ENCODE measurements around the gene ARMH4. TPM values are rescaled to one million over a fixed set of nuclear protein-coding genes. Genes with fewer than 3 reads are reported as not detected.

Gene ARMH4
- polyA plus RNA-seq, 1 donor from 2014 or later = 14.1 TPM

DNA sequence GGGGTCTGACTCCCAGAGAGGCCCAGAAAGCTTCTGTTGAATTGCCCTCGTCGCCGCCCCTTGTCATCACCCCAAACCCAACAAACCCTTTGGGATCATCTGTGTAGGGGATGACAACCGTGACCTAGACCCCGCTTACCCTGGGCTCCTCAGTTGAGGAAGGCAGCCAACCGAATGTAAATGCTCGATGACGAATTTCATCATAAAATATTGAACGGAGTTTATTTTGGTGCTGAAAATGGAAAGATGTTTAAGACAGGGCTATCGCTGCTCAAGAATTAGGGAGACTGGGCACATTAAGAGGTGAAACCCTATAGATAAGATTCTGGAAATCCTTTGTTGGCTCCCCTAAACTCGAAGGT is 48.4 kb upstream of the ARMH4 start (continued):
- TF ChIP-seq TAF1 (IDR thresholded peaks at IDR 0.05; ENCODE audit: low read depth) (peak; percentile 48), EZH2 (IDR thresholded peaks at IDR 0.05; ENCODE audit: borderline replicate concordance, insufficient read depth, low read length, poor library complexity, severe bottlenecking) (no peak)

DNA sequence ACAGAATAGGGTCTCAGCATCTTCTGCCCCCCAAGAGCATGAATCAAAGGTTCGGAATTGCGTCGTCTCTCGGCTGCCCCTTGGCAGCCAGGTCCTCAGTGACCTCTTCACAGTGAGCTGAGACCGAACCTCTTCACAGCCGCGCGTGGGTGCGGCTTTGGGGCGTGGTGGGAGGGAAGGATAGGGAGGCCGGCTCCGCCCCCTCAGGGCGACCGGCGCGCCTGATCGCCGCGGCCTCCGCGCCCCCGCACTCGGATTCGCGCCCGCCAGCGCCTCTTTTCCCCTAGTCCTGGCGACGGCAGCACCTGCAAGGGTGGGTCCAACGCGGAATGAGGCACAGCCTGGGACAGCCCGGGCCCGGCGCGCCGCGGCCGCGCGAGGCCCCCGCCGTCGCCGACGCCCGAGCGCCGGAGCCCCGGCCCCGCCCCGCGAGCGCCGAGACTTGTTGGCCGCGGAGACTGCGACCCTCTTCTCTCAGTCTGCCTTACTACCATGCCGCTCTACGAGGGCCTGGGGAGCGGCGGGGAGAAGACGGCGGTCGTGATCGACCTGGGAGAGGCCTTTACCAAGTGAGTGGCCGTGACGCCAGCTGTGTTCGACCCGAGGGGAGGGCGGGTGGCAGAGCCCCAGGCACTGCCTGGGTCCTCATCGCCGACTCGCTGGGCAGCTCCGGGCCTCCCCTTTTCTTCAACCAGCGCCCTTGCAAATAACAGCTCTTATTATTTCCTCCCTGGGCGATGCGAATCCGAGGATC is 47.9 kb upstream of the ARMH4 start, which contains the start of gene ACTR10:
Gene ACTR10, plus strand, starts transcription at position 424 of the 754 bp plus-strand sequence. Its CDS starts 69 bp downstream, at position 493.
- Histone ChIP-seq H3K9ac (ENCODE audit: low read length) (peak within 1 kb of the TSS; percentile 84), H3K9me2 (ENCODE audit: insufficient read depth, low read length) (no peaks in the 10 kb centered on the region), H3K4me3 (ENCODE audit: low read length) (peak within 1 kb of the TSS; percentile 69), H3K27me3 (ENCODE audit: insufficient read depth, low read depth, low read length) (no peaks in the 10 kb centered on the region), H3F3A (ENCODE audit: insufficient read depth, low read length, poor library complexity, severe bottlenecking) (no peaks in the 10 kb centered on the region), H4K20me1 (ENCODE audit: insufficient read depth) (no peaks in the 10 kb centered on the region), H3K27ac (ENCODE audit: low read length) (peak within 1 kb of the TSS; percentile 82), H3K4me2 (ENCODE audit: low read length) (peak within 1 kb of the TSS; percentile 75), H3K79me2 (replicated peaks; ENCODE audit: insufficient read depth, low read length) (peaks cover 24% of the 10 kb centered on the region), H2AFZ (ENCODE audit: low read depth, low read length) (peak within 1 kb of the TSS; percentile 83), H3K36me3 (ENCODE audit: insufficient read depth, low read length) (no peaks in the 10 kb centered on the region), H3K9me3 (ENCODE audit: low read length) (no peaks in the 10 kb centered on the region)
- TF ChIP-seq RAD21 (conservative IDR thresholded peaks at IDR 0.05) = no peak
- TF ChIP-seq, protein P1, sequence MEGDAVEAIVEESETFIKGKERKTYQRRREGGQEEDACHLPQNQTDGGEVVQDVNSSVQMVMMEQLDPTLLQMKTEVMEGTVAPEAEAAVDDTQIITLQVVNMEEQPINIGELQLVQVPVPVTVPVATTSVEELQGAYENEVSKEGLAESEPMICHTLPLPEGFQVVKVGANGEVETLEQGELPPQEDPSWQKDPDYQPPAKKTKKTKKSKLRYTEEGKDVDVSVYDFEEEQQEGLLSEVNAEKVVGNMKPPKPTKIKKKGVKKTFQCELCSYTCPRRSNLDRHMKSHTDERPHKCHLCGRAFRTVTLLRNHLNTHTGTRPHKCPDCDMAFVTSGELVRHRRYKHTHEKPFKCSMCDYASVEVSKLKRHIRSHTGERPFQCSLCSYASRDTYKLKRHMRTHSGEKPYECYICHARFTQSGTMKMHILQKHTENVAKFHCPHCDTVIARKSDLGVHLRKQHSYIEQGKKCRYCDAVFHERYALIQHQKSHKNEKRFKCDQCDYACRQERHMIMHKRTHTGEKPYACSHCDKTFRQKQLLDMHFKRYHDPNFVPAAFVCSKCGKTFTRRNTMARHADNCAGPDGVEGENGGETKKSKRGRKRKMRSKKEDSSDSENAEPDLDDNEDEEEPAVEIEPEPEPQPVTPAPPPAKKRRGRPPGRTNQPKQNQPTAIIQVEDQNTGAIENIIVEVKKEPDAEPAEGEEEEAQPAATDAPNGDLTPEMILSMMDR (IDR thresholded peaks at IDR 0.05; ENCODE audit: poor library complexity, severe bottlenecking) = peak; percentile 21
- TF ChIP-seq, protein P2, sequence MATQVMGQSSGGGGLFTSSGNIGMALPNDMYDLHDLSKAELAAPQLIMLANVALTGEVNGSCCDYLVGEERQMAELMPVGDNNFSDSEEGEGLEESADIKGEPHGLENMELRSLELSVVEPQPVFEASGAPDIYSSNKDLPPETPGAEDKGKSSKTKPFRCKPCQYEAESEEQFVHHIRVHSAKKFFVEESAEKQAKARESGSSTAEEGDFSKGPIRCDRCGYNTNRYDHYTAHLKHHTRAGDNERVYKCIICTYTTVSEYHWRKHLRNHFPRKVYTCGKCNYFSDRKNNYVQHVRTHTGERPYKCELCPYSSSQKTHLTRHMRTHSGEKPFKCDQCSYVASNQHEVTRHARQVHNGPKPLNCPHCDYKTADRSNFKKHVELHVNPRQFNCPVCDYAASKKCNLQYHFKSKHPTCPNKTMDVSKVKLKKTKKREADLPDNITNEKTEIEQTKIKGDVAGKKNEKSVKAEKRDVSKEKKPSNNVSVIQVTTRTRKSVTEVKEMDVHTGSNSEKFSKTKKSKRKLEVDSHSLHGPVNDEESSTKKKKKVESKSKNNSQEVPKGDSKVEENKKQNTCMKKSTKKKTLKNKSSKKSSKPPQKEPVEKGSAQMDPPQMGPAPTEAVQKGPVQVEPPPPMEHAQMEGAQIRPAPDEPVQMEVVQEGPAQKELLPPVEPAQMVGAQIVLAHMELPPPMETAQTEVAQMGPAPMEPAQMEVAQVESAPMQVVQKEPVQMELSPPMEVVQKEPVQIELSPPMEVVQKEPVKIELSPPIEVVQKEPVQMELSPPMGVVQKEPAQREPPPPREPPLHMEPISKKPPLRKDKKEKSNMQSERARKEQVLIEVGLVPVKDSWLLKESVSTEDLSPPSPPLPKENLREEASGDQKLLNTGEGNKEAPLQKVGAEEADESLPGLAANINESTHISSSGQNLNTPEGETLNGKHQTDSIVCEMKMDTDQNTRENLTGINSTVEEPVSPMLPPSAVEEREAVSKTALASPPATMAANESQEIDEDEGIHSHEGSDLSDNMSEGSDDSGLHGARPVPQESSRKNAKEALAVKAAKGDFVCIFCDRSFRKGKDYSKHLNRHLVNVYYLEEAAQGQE (IDR thresholded peaks at IDR 0.05; ENCODE audit: borderline replicate concordance) = peak; percentile 9
- peak; percentile 66 for TF ChIP-seq MXI1 (conservative IDR thresholded peaks at IDR 0.05; ENCODE audit: poor library complexity, severe bottlenecking)
- peak; percentile 67 for TF ChIP-seq TAF1 (IDR thresholded peaks at IDR 0.05; ENCODE audit: low read depth)
- TF ChIP-seq POLR2AphosphoS5 (IDR thresholded peaks at IDR 0.05) = peak; percentile 81
- peak; percentile 16 for TF ChIP-seq SMC3 (conservative IDR thresholded peaks at IDR 0.05; ENCODE audit: poor library complexity)
- TF ChIP-seq EP300 (conservative IDR thresholded peaks at IDR 0.05; ENCODE audit: poor library complexity, severe bottlenecking) = no peak
- no peak for TF ChIP-seq EZH2 (IDR thresholded peaks at IDR 0.05; ENCODE audit: borderline replicate concordance, insufficient read depth, low read length, poor library complexity, severe bottlenecking)

DNA sequence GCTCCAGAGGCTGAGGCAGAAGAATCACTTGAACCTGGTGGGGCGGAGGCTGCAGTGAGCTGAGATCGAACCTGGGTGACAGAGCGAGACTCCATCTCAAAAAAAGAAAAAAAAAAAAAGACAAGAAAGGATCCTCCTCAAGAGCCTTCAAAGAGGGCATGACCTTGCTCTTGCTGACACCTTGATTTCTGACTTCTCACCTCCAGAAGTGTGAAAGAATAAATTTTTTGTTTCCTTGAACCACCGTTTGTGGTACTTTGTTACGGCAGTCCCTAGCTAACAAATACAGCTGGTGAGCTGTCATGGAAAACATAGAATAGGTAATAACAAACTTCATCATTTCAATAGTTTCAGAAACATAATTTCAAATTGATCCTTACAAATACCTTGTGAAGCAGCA is 46.1 kb upstream of the ARMH4 start:
- Histone ChIP-seq H3K4me3 (ENCODE audit: low read length) (no peak overlapping the region), H2AFZ (ENCODE audit: low read depth, low read length) (no peak overlapping the region), H3K27me3 (ENCODE audit: insufficient read depth, low read depth, low read length) (no peaks in the 10 kb centered on the region), H4K20me1 (ENCODE audit: insufficient read depth) (no peaks in the 10 kb centered on the region), H3K9ac (ENCODE audit: low read length) (no peak overlapping the region), H3K4me2 (ENCODE audit: low read length) (no peak overlapping the region), H3K79me2 (replicated peaks; ENCODE audit: insufficient read depth, low read length) (peaks cover 24% of the 10 kb centered on the region), H3K9me3 (ENCODE audit: low read length) (no peaks in the 10 kb centered on the region), H3K36me3 (ENCODE audit: insufficient read depth, low read length) (no peaks in the 10 kb centered on the region), H3F3A (ENCODE audit: insufficient read depth, low read length, poor library complexity, severe bottlenecking) (no peaks in the 10 kb centered on the region), H3K27ac (ENCODE audit: low read length) (no peak overlapping the region), H3K9me2 (ENCODE audit: insufficient read depth, low read length) (no peaks in the 10 kb centered on the region)
- TF ChIP-seq TAF1 (IDR thresholded peaks at IDR 0.05; ENCODE audit: low read depth) = no peak
- TF ChIP-seq EZH2 (IDR thresholded peaks at IDR 0.05; ENCODE audit: borderline replicate concordance, insufficient read depth, low read length, poor library complexity, severe bottlenecking) = no peak
- TF ChIP-seq POLR2AphosphoS5 (IDR thresholded peaks at IDR 0.05) = no peak
- TF ChIP-seq MXI1 (conservative IDR thresholded peaks at IDR 0.05; ENCODE audit: poor library complexity, severe bottlenecking) = no peak
- TF ChIP-seq EP300 (conservative IDR thresholded peaks at IDR 0.05; ENCODE audit: poor library complexity, severe bottlenecking) = no peak
- TF ChIP-seq, protein P1 (IDR thresholded peaks at IDR 0.05; ENCODE audit: poor library complexity, severe bottlenecking) = no peak
- no peak for TF ChIP-seq SMC3 (conservative IDR thresholded peaks at IDR 0.05; ENCODE audit: poor library complexity)
- TF ChIP-seq RAD21 (conservative IDR thresholded peaks at IDR 0.05) = no peak
- TF ChIP-seq, protein P2 (IDR thresholded peaks at IDR 0.05; ENCODE audit: borderline replicate concordance) = no peak

Measured in neural cell (in vitro differentiated cells).